Stimulated activated naive CD8-positive, alpha-beta T cell treated with anti-CD3 and anti-CD28 coated beads, Interleukin-15, Interleukin-2, amounts not matched to agents 100 ng/mL and 50 ng/mL, for 24 hours (primary cell): Measurements from ENCODE around the gene KRTAP5-11.
"Not testable (repeated sequence)": the region's sequence is repeated elsewhere in the genome, so short reads cannot be mapped to it uniquely, and the experiment has no call there.

ENCODE experiments used
- H3K27ac Mint-ChIP-seq: one replicate; pipeline ENCODE4 v1.8.0; 2021; ENCODE audit warnings: mild to moderate bottlenecking, mixed read lengths
- H3K27me3 Mint-ChIP-seq: one replicate; pipeline ENCODE4 v1.8.0; 2021; ENCODE audit warnings: mixed read lengths
- H3K36me3 Mint-ChIP-seq: one replicate; pipeline ENCODE4 v1.8.0; 2021; ENCODE audit warnings: low read depth, mixed read lengths
- H3K4me1 Mint-ChIP-seq: one replicate; pipeline ENCODE4 v1.8.0; 2021; ENCODE audit warnings: low read depth, mixed read lengths
- H3K4me3 Mint-ChIP-seq: one replicate; pipeline ENCODE4 v1.8.0; 2021; ENCODE audit warnings: mild to moderate bottlenecking, mixed read lengths
- H3K9me3 Mint-ChIP-seq: one replicate; pipeline ENCODE4 v1.8.0; 2021; ENCODE audit warnings: mixed read lengths

Gene KRTAP5-11

DNA sequence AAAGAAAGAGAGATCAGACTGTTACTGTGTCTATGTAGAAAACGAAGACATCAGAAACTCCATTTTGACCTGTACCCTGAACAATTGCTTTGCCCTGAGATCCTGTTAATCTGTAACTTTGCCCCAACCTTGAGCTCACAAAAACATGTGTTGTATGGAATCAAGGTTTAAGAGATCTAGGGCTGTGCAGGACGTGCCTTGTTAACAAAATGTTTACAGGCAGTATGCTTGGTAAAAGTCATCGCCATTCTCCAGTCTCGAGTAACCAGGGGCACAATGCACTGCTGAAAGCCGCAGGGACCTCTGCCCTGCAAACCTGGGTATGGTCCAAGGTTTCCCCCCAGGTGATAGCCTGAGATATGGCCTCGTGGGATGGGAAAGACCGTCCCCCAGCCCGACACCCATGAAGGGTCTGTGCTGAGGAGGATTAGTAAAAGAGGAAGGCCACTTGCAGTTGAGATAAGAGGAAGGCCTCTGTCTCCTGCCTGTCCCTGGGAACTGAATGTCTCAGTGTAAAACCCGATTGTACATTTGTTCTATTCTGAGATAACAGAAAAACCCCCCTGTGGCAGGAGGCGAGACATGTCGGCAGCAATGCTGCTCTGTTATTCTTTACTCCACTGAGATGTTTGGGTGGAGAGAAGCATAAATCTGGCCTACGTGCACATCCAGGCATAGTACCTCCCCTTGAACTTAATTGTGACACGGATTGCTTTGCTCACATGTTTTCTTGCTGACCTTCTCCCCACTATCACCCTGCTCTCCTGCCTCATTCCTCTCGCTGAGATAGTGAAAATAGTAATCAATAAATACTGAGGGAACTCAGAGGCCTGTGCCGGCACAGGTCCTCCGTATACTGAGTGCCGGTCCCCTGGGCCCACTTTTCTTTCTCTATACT is 47.7 kb downstream of the KRTAP5-11 start:
- H3K9me3 Mint-ChIP-seq: not testable (repeated sequence)

DNA sequence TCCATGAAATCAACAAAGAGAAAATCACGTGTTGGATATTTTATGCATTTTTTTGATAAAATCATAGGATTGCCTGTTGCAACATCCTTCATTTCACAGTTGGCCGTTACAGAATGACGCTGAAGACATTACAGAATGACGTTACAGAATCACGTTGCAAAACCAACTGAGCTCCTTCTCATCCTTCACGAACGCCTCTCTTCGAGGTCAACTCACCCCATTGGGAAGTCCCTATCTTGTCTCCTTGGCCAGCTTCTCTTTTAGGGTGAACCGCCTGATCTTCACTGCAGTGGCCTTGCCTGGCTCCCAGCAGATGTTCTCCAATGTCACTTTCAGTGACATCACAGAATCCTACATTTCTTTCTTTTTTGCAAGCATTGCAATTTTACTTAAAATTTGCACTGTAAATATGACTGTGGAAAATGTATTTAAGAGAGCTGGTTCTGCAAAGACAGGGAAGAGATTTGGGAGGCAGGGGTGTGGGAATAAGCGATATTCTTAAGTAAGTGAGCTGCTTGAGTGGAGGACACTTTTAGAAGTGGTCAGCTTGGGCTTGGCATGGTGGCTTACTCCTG is 50.6 kb downstream of the KRTAP5-11 start:
- no peaks in the 10 kb centered on the region for H3K4me1 Mint-ChIP-seq
- H3K36me3 Mint-ChIP-seq: no peaks in the 10 kb centered on the region
- H3K9me3 Mint-ChIP-seq: no peaks in the 10 kb centered on the region
- H3K4me3 Mint-ChIP-seq: no peak overlapping the region
- H3K27ac Mint-ChIP-seq: no peak overlapping the region
- H3K27me3 Mint-ChIP-seq: no peaks in the 10 kb centered on the region

More for the DNA sequence above, 47.7 kb downstream of the KRTAP5-11 start:
- not testable (repeated sequence) for H3K27me3 Mint-ChIP-seq, H3K4me1 Mint-ChIP-seq, H3K36me3 Mint-ChIP-seq, H3K4me3 Mint-ChIP-seq, H3K27ac Mint-ChIP-seq
